Uterus (tissue), 4 donors: ENCODE results near the gene HOXD3. TPM values are rescaled to one million over a fixed set of nuclear protein-coding genes. Genes with fewer than 3 reads are reported as not detected.

Source experiments
- DNase-seq, 2 donors: peaks; one replicate each; pipeline ENCODE4 v3.0.0-alpha.2; 2019 to 2020
- H3K27ac ChIP-seq, 2 donors: fragments of 200-600 bp; sonication (generic); 1 replicate in 1 of 2; 2 replicates in 1 of 2; pipeline ENCODE4 v1.5.1; 2016 to 2018
- H3K27me3 ChIP-seq, 2 donors: fragments of 200-600 bp; sonication (generic); one replicate each; pipeline ENCODE4 v1.5.1; 2018 to 2019; ENCODE audit warnings: control low read depth in 1 of 2
- H3K36me3 ChIP-seq, 2 donors: fragments of 200-600 bp; sonication (generic); one replicate each; pipeline ENCODE4 v1.5.1; 2019; ENCODE audit warnings: control low read depth in 1 of 2
- H3K4me1 ChIP-seq, 2 donors: fragments of 200-600 bp; sonication (generic); one replicate each; pipeline ENCODE4 v1.5.1; 2018 to 2019; ENCODE audit warnings: control low read depth in 1 of 2
- H3K4me3 ChIP-seq, 2 donors: fragments of 200-600 bp; sonication (generic); 1 replicate in 1 of 2; 2 replicates in 1 of 2; pipeline ENCODE4 v1.5.1; 2018 to 2019; ENCODE audit warnings: mild to moderate bottlenecking in 1 of 2
- H3K9me3 ChIP-seq, 2 donors: fragments of 200-600 bp; sonication (generic); one replicate each; pipeline ENCODE4 v1.5.1; 2019; ENCODE audit warnings: control low read depth in 1 of 2
- POLR2A ChIP-seq, 2 donors: fragments of 450-650 bp; IDR thresholded peaks; one replicate each; pipeline ENCODE4 v1.6.1; 2016; ENCODE audit warnings: antibody characterized with exemption in 2 of 2, mild to moderate bottlenecking in 1 of 2, moderate library complexity in 1 of 2
- intact Hi-C: fragments of 100-400 bp; cut with DNase I; formaldehyde crosslinking; loops from one replicate; pipeline ENCODE4 v1.15.1; 2023; ENCODE audit warnings: low total_unique reads
- total RNA-seq, 4 donors: library from RNA; depleted of rRNA in 3 of 4; stranded (reverse); fragments of >200 nt in 3 of 4; gene quantifications; one replicate each; pipeline versions ENCODE4 v1.1.0 to v1.2.4, GENCODE V29; 2014 to 2023
- TF ChIP-seq, protein P1 (sequence below), 4 experiments: fragments of 200-600 bp in 2 of 4; fragments of 450-650 bp in 2 of 4; sonication (generic) in 2 of 4; IDR thresholded peaks; one replicate each; pipeline ENCODE4 v1.5.1; 2016 to 2019; ENCODE audit warnings: antibody characterized with exemption in 4 of 4, mild to moderate bottlenecking in 2 of 4, moderate library complexity in 1 of 4
- donor health status: DM: yes; HTN: yes; CAD: no.

Gene HOXD3
- total RNA-seq, 4 donors from 2014 or later: 14.7 to 61.2 (median 22.7) TPM

GRCh38 chr2:176181551-176181950 is 24.4 kb downstream of the HOXD3 start:
- TF ChIP-seq, protein P1, sequence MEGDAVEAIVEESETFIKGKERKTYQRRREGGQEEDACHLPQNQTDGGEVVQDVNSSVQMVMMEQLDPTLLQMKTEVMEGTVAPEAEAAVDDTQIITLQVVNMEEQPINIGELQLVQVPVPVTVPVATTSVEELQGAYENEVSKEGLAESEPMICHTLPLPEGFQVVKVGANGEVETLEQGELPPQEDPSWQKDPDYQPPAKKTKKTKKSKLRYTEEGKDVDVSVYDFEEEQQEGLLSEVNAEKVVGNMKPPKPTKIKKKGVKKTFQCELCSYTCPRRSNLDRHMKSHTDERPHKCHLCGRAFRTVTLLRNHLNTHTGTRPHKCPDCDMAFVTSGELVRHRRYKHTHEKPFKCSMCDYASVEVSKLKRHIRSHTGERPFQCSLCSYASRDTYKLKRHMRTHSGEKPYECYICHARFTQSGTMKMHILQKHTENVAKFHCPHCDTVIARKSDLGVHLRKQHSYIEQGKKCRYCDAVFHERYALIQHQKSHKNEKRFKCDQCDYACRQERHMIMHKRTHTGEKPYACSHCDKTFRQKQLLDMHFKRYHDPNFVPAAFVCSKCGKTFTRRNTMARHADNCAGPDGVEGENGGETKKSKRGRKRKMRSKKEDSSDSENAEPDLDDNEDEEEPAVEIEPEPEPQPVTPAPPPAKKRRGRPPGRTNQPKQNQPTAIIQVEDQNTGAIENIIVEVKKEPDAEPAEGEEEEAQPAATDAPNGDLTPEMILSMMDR (IDR thresholded peaks at IDR 0.05): no peak
- no peak for TF ChIP-seq POLR2A (IDR thresholded peaks at IDR 0.05)
- no peaks in the 10 kb centered on the region for H3K4me1 ChIP-seq
- H3K27me3 ChIP-seq: no peaks in the 10 kb centered on the region
- no peak for DNase-seq
- no peak overlapping the region for H3K4me3 ChIP-seq
- H3K9me3 ChIP-seq: no peaks in the 10 kb centered on the region
- no peak overlapping the region for H3K27ac ChIP-seq
- H3K36me3 ChIP-seq: no peaks in the 10 kb centered on the region
- intact Hi-C loops: no loop called here

DNA sequence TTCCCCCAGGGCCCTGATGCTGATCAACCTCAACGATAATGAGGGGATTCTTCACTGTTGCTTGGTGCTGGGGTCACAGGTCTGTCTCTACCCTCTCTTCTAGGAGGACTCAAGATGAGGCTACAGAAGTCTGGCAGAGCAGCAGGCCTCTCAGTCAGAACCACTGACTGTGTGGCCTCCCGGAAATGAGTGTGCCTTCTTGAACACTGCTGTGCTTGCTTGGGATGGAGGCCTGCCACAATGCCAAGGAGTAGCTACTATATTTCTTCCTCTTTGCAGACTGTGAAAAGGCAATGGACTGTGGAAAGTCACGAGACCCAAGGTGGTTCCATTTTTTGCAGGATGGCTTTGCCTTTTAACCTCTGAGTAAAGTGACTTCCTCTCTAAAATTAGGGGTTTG is 25.6 kb downstream of the HOXD3 start:
- Histone ChIP-seq H3K4me1 (no peaks in the 10 kb centered on the region), H3K27ac (no peak overlapping the region), H3K4me3 (no peak overlapping the region), H3K27me3 (no peaks in the 10 kb centered on the region), H3K9me3 (no peaks in the 10 kb centered on the region), H3K36me3 (no peaks in the 10 kb centered on the region)
- DNase-seq: no peak
- intact Hi-C loops: no loop called here
- TF ChIP-seq, protein P1 (IDR thresholded peaks at IDR 0.05): no peak
- no peak for TF ChIP-seq POLR2A (IDR thresholded peaks at IDR 0.05)

GRCh38 chr2:176184749-176185148 is 27.6 kb downstream of the HOXD3 start:
- no peak overlapping the region for H3K4me3 ChIP-seq
- TF ChIP-seq, protein P1 (IDR thresholded peaks at IDR 0.05): no peak
- TF ChIP-seq POLR2A (IDR thresholded peaks at IDR 0.05): no peak
- peaks cover 0 to 4% of the 10 kb centered on the region in 2 donors for H3K27me3 ChIP-seq
- intact Hi-C loops: no loop called here
- no peaks in the 10 kb centered on the region for H3K36me3 ChIP-seq
- DNase-seq: no peak
- peaks cover 0 to 9% of the 10 kb centered on the region in 2 donors for H3K4me1 ChIP-seq
- H3K27ac ChIP-seq: no peak overlapping the region
- H3K9me3 ChIP-seq: no peaks in the 10 kb centered on the region

DNA sequence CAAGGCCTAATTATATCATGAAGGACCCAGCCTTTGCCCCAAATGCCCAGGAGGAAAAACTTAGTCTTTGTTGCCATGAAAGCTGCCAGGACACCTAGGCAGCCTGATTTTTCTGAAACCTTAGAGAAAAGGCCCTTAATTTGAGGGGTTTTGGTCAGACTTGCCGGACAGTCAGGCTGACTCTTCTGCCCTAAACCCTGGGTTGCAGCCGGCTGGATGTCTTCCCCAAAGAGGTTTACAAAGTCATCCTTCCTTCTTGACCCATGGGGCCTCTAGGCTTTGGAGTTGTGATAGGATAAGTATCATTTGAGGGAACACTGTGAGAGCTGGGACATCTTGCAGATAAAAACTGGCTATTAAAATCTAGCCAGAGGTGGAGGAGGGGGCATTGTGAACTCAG is 28.9 kb downstream of the HOXD3 start:
- Histone ChIP-seq H3K4me1 (peaks cover 0 to 9% of the 10 kb centered on the region in 2 donors), H3K9me3 (no peaks in the 10 kb centered on the region), H3K27ac (no peak overlapping the region), H3K4me3 (no peak overlapping the region), H3K27me3 (peaks cover 0 to 4% of the 10 kb centered on the region in 2 donors), H3K36me3 (no peaks in the 10 kb centered on the region)
- TF ChIP-seq POLR2A (IDR thresholded peaks at IDR 0.05): no peak
- TF ChIP-seq, protein P1 (IDR thresholded peaks at IDR 0.05): no peak
- DNase-seq: no peak
- intact Hi-C loops: no loop called here

- no peak for DNase-seq
- Histone ChIP-seq H3K4me3 (peak overlapping the region; percentile 69 to 82), H3K9me3 (no peaks in the 10 kb centered on the region), H3K36me3 (no peaks in the 10 kb centered on the region), H3K27me3 (peaks cover 0 to 4% of the 10 kb centered on the region in 2 donors), H3K27ac (peak overlapping the region; percentile 74 to 79), H3K4me1 (peaks cover 0 to 9% of the 10 kb centered on the region in 2 donors)
- TF ChIP-seq, protein P1 (IDR thresholded peaks at IDR 0.05): no peak
- TF ChIP-seq POLR2A (IDR thresholded peaks at IDR 0.05): no peak
- intact Hi-C loops: no loop called here
Observed at GRCh38 chr2:176187200-176187898, 30.2 kb downstream of the HOXD3 start.
